NCI-H2171 treated with DMSO at 0.1 percent for 48 hours (cell line): ENCODE data around the gene VIPR2.

Experiments used
- DNase-seq: peaks from one replicate; lab custom pipeline; 2025; lab: John Stamatoyannopoulos, UW

VIPR2 gene

GRCh38 chr7:159157714-159158113, 13.0 kb upstream of the VIPR2 start:
- no peak for DNase-seq

GRCh38 chr7:159156436-159157245, 12.0 kb upstream of the VIPR2 start:
- no peak for DNase-seq

DNA sequence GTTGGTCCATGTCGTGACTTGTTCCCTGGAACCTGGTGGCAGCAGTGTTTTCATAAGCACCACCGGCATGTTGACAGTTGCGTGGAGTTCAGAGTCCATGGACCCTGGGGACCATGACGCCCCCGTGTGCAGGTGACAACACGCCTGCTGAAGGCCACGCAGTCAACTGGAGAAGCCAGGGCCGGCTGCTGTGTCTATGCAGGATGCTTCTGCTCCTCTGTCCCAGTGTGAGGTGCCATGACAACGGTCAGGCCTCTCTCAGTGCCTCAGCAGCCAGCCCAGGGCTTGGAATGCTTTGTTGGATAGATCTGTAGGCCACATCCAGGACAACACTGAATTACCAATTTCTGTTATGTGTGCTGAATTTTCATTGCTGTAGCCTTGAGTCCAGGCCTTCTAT, 10.7 kb upstream of the VIPR2 start:
- DNase-seq: no peak

DNA sequence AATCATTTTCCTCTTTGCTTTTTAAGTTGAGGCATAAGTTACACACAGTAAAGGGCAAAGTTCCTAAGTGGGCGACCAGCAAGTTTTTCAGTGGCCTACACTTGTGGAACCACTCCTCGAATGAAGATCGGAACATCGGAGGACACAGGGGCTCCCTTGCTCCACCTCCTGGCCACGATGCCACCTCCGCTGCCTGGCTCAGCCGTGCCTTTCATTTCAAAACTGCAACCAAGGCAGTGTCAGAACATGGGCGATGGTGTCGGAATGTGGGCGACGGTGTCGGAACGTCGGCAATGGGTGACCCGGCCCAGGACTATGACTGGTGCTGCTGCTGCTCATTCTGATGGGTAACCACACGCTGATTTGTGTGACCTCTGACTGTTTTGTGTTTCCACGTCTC, 9.6 kb upstream of the VIPR2 start:
- DNase-seq: no peak

DNA sequence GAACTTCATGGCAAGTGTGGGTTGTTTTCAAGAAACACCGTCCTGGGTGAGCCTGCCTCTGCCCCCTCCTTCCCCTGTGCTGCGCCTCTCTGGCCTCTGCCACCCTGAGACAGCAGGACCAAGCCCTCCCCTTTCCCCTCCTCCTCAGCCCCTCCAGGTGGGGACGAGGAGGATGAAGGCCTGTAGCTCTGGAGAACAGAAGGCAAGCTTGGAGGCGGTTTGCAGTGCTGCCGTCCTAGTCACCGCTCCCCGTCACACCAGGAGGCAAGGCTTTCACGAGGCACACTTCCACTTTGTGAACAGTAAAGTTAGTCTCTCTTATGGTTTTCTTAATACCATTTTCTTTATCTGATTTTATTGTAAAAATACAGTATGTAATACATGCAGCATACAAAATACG, 8.8 kb upstream of the VIPR2 start:
- no peak for DNase-seq

- DNase-seq: no peak
Observed at GRCh38 chr7:159152816-159153215, 8.1 kb upstream of the VIPR2 start.

DNA sequence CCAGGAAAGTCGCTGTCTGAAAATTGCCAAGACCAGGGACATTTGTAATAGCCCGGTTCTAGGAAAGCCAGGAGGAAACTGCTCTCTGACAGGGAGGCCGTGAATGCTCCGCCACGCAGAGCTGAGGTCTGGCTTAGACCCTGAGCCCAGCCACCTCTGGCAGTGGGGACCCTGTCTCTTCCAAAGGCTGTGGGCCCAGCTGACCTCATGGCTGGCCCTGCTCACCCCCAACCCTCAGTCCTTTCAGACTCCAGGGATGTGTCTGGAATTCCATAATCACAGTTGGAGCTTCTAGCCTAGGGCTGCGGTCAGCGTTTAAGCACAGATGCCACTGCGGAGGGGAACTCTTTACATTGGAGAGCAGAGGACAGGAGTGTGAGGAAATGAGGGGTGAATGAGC, 6.6 kb upstream of the VIPR2 start:
- no peak for DNase-seq

GRCh38 chr7:159149488-159149887, 4.8 kb upstream of the VIPR2 start:
- no peak for DNase-seq

- no peak for DNase-seq
Observed at GRCh38 chr7:159148430-159149395, 4.0 kb upstream of the VIPR2 start.

GRCh38 chr7:159147687-159148086, 3.0 kb upstream of the VIPR2 start:
- no peak for DNase-seq

DNA sequence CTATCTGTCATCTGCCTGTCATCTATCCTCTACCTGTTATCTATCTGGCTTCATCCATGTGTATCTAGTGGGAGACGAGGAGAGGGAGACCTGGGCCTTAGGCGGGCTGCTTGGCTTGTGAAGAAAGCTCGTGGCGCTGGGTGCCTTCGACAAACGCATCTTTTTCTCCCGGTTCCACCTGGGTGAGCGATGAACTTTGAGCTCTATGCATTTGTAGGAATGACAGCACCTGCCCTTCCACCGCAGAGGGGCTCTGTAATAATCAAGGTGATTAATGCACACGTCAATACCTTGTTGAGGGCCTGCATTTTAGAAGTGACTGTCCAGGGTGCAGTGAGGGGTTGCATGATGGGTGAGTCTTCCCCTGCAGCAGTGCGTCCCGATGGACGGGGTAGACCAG, 2.6 kb upstream of the VIPR2 start:
- DNase-seq: no peak

GRCh38 chr7:159146084-159146858, 1.6 kb upstream of the VIPR2 start:
- DNase-seq: no peak

DNA sequence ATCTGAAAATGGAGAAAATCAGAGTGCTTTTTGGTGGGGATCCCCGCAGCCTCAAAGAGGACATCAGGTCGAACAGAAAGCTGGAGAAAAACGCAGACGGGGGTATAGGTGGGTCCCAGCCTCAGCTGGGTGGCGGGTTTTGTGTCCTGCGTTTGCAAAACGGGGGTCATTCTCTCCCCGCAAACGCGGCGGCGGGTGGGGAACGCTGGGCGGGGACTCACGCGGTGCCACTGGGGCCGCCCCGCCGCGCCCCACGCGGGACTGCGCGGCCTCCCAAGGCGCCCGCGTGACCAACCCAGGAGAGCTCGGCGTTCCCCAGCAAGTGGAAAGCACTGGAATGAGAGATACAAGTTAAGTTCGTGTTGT, 806 bp upstream of the VIPR2 start:
- DNase-seq: no peak

DNA sequence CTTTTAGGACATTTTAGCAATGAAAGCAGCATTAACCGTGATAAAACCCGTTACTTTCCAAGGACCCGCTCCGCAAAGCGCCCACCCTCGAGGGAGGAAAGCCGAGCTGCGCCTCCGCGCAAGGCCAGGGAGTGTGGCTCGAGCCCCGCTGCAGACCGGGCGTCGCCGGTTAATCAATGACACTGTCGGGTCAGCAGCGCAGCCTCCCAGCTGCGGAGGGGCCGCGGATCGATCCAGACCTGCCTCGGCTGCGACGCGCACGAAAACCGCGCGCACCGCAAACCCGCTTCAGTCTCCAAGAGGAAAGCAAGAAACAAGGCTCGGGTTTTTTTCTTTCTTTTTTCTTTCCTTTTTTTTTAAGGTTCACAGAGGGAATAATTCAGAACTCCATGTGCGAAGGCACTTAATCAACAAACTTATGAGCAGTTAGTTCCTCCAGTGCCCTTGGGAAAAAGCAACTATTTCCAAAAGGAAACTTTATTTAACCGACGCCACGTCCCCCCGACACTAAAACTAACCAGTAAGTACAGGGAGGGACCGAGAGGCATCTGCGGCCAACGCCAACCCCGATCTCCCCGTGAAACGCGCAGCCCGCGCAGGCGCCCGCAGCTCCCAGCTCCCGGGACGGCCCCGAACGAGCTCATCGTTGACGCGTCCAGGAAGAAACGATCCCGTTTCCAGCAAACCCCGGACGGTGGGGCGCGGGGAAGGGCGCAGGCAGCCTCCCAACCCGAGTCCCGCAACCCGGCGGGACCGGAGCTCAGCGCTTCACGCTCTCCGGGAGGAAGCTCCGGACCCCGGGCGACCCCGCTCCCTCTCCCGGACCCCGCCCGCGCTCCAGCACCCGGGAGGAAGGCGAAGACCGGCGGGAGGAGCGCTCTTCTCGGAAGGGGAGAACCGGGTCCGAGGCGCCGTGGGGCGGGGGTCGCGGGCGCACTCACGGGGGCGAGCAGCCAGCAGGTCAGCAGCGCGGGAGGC, 598 bp downstream of the VIPR2 start:
- no peak for DNase-seq

GRCh38 chr7:159142730-159143129, 1.9 kb downstream of the VIPR2 start:
- no peak for DNase-seq

GRCh38 chr7:159142199-159142598, 2.5 kb downstream of the VIPR2 start:
- DNase-seq: no peak

DNA sequence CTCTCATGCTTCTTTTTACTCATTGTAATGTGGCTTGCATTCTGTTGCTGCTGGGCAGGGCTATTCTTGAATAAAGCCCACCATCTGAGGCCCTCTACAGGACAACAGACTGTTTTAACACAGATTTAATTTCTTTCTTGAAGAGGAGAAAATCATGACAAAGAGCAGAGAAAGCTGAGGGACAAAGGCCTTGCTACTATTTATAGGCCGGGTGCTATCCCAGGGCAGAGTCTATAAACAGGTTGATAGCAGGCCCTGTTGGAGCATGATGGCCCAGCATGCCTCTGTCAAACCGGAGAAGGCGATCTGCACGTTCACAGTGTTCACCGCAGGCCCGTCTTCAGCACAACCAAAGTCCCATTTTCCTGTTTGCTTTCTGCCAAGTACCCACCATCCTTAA, 3.0 kb downstream of the VIPR2 start:
- DNase-seq: no peak

GRCh38 chr7:159141167-159141566, 3.5 kb downstream of the VIPR2 start:
- DNase-seq: no peak

DNA sequence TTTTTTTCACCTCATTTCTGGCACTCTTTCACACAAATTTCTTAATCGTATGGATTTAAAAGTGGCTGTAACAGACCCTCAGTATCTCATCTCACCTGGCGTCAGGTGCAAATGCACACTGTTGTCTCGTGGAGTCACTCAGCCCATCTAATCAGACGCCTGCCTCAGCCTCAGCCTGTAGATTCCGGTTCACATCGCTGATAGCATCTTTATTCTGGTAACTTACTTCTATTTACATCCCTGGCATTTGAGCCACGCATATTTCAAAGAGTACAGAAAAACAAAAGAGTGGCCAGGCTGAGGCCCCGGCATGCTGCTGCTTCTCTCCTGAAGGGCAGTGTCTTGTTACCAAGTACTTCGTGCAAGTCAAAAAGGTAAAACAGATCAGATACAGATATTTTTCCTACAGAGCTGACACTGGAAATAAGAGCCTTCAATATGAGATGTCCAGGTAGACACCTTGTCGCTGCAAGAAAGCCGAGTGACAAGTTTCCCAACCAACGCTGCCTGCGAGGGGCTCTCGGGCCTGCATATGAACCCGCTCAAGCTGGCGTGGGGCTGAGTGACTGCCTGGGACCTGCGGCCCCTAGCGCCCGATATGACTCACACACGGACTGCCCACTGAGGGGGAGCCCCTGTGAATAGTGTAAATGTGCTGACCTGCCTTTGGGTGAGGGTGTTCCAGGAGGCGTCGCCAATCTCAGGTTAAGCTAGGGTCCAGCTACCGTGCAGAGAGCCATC, 4.3 kb downstream of the VIPR2 start:
- DNase-seq: no peak

DNA sequence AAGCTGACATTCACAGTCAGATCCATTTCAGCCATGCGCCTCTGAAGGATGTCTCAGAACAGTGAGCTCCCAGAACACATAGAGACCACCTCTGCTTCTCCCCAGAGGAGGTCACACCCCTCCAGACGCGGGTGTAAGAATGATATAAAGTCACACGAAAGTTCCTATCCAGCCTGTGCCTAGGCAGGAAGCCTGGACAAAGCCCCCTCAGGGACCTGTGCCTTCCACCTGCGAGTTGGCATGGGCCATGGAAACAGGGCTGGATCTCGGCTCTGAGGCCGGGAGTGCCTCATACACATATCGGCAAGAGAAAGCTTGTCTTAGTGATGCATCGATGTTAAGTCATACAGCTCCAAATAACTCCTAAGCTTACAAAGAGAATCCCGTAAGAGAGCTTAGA, 5.0 kb downstream of the VIPR2 start:
- DNase-seq: no peak

- no peak for DNase-seq
Observed at GRCh38 chr7:159139202-159139601, 5.5 kb downstream of the VIPR2 start.
